Fibroblast of peridontal ligament (primary cell): ENCODE data around the gene HOXA10.

Experiments used
- DNase-seq: peaks from one replicate; pipeline ENCODE4 v3.0.0-alpha.2; 2010; ENCODE audit errors: extremely low read depth

The HOXA10 gene

DNA sequence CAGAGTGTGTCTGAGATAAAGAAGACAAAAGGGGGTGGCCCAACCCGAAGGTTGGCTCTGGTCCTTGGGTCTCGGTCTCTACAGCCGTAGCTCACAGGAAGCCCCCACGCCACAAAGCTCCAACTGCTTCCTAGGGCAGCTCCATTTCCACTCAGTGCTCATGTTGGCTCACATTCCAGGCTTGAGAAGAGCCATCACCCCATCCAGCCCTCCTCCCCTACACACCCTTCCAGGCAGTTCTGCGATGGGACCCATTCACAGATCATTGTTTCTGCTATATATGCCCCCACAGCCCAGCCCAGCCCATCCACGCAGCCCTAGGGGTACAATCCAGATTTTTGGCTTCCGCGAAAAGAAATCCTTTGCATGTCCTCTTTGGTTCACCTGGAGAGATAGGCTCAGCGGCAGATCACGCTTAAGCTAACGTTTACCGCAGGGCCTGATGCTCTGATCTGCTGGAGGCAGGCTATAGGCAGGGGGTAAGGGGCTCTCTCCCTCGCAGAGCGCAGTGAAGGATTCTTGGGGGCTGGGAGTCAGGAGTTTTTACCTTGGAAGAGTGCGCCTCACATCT is 17.1 kb upstream of the HOXA10 start:
- DNase-seq: no peak

- DNase-seq: no peak
These were observed 16.1 kb upstream of the HOXA10 start for GRCh38 chr7:27189997-27190748.

GRCh38 chr7:27189295-27189996 is 15.3 kb upstream of the HOXA10 start:
- no peak for DNase-seq

- no peak for DNase-seq
These were observed 14.5 kb upstream of the HOXA10 start for GRCh38 chr7:27188386-27189294.

GRCh38 chr7:27187475-27188385 is 13.6 kb upstream of the HOXA10 start:
- no peak for DNase-seq

- no peak for DNase-seq
These were observed 12.8 kb upstream of the HOXA10 start for GRCh38 chr7:27186668-27187474.

DNA sequence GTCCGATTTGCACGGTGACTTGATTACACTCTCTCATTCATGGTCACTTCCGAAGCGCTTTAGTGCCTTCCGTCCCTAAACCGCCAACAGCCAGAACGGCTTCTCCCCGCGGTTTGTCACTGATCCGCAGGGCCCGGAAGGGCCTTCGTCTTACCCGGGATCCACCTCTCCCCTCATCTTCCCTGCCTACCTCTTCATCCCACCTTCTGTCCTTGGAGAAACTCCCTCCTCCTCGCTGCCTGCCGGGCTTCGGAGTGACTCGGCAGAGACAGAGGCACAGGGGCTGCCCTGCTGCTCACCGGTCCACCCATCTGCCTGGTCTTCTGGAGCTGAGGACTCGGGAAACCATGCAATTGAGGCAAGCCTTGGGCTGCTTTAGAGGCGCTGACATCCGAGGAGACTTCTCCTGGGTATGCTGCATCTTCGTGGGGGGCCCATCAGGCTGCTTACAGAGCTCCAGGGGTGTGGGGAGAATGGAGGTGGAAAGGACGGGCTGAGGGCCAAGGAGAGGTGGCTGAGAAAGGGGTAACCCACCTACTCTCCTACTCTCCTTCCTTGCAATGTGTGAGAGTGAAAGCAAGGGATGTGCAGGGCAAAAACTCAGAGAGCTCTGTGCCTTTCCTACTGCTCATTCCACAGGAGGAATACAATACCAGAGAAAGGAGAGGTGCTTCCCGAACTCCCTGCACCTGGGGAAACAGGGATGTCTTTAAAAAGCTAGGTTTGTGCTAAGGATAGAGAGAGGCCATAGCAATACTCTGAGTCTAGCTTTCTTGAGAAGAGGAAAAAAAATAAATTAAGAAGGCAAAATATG is 11.9 kb upstream of the HOXA10 start:
- DNase-seq: no peak

GRCh38 chr7:27185013-27185853 is 11.1 kb upstream of the HOXA10 start, which contains the start of gene HOXA11:
HOXA11 (minus strand) TSS chr7:27185232; CDS start chr7:27185144, 88 bp downstream.
- no peak for DNase-seq

DNA sequence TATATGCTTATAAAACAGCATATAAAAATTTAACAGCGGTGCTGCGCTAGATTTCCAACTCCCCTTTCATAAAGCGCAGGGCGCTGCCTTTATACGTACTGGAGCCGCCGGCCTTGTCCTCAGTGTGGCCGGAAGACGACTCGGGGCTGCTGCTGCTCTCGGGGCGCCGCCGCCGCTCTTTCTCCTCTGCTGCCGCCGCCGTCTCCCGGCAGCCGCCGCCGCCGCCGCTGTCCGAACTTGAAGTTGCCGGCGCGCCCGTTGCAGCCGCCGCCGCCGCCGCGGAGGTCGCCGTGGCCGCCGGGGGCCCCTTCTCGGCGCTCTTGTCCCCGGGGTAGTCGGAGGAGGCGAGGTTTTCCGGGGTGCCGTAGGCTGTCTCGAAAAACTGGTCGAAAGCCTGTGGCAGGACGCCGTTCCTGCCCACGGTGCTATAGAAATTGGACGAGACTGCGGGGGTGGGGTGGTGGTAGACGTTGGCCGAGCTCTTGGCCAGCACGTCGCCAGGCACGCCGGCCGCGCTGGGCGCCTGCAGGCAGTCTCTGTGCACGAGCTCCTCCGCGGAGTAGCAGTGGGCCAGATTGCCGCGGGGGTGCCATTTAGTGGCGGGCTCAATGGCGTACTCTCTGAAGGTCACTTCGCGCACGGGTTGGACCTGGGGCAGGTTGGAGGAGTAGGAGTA is 10.4 kb upstream of the HOXA10 start:
- no peak for DNase-seq

- no peak for DNase-seq
These were observed 9.7 kb upstream of the HOXA10 start for GRCh38 chr7:27183682-27184336.

GRCh38 chr7:27182861-27183681 is 9.0 kb upstream of the HOXA10 start:
- no peak for DNase-seq

GRCh38 chr7:27182285-27182841 is 8.2 kb upstream of the HOXA10 start:
- no peak for DNase-seq

GRCh38 chr7:27181795-27182275 is 7.7 kb upstream of the HOXA10 start:
- DNase-seq: no peak

- no peak for DNase-seq
These were observed 6.6 kb upstream of the HOXA10 start for GRCh38 chr7:27180431-27181420.
